Measurements from ENCODE around the gene RELN.
"Not testable (repeated sequence)": the region's sequence is repeated elsewhere in the genome, so short reads cannot be mapped to it uniquely, and the experiment has no call there.

Gene RELN

DNA sequence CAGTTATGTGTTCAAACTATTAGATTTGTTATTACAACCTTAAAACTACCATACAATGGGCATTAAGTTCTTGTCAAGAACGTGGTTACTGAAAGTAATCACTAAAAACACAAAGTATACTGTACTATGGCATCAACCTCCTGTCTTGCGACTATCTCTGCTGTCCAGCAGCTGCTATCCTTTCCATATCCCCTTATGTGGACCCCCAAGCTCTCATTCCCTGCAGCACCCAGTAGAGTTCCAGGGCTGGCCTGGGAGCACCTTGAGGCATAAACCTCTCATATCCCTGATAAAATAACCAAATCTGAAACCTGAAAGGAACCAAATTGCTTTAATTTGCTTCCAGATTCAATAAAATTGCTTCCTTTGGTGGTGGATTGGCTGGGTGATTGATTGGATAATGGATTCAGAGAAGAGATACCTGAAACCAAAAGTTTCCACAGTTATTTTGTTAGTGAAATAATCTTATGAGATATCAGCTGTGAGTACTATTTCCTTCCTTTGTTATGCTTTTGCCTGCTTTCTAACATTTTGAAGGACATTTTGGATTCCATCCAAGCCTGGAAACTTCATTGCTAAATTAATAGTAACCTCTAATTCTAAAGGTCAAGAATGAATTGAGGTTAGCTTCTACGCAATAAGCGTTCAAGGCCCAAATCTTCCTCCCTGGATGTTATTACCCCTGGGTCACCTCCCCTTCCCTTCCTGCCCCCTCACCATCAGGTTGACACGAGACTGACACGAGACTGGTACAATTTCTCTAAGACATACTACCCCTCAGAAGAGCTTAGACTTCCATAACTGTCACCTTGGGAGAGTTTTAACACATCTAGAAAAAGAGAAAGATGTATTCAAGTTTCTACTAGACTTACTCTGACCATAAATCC lies 48.8 kb downstream of the RELN start:
- no peak for DNase-seq

DNA sequence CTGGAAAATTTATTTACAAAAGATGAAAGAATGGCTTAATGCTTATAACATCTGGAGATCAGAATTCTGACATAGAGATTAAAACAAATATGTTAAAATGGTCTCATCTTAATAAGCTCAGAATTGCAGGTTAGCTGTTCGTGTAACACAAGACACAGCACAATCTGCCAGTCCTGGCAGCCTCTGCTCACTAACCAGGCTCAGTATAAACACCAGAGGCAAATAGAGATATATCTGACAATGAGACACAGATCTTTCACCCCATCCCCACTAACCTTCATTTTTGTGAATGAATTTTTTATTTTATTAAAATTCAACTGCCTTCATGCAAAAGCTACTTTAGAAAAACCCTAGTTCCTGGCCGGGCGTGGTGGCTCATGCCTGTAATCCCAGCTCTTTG lies 51.8 kb downstream of the RELN start:
- DNase-seq = no peak

DNA sequence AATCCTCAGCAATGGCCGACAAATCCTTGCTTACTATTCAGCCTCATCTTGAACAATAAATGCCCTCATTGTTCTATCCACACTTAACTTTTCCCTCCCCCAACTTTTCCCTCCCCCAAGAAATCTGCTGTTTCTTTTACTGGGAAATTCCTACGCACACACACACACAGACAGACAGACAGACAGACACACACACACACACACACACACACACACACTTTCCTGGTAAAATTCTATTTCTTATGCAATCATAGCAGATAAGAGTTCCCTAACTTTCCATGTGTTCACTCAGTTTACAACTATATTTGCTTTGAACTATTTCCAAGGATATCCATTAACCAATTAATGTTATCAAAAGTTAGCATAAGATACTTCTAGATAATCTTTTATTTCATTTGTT lies 52.9 kb downstream of the RELN start:
- no peak for DNase-seq

DNA sequence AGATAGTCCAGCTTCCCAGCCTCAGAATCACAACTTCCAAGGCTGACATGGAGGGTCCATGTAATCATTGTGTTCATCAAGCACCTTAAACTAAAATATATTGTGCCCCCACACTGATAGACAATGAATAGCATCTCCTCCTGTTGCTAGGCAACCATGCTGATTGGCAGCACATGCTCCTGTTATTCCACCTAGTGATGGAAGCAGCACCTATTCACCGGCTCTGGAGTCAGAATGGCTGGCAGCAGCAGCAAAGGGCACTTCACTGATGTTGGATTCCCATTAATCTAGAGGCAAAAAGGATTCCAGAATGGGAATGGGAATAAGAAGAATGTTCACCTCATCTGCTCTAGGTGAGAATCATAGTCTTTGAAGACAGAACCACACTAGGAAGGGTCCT lies 55.0 kb downstream of the RELN start:
- DNase-seq = no peak

DNA sequence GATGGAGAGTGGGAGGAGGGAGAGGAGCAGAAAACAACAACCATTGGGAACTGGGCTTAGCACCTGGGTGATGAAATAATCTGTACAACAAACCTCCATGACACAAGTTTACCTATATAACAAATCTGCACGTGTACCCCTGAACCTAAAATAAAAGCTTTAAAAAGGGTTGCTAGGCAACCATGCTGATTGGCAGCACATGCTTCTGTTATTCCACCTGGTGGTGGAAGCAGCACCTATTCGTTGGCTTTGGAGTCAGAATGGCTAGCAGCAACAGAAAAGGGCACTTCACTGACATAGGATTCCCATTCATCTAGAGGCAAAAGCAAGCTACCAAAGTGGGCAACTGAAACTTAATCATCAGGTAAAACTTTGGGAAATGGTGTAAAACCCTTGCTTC lies 57.1 kb downstream of the RELN start:
- no peak for DNase-seq

DNA sequence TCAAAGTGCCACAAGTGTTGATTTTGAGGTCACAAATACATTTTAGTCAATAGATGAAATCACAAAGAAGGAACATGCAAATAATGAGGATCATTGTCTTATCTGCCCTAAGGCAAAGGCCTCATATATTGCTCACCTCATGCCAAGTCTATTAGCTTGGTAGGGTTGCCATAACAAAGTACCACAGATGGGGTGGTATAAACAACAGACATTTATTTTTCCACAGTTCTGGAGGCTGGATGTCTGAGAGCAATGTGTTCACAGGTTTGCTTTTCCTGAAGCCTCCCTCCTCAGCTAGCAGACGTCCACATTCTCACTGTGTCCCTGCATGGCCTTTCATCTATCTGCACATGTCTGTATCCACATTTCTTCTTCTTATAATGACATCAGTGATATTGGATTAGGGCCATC lies 59.6 kb downstream of the RELN start:
- DNase-seq = no peak

DNA sequence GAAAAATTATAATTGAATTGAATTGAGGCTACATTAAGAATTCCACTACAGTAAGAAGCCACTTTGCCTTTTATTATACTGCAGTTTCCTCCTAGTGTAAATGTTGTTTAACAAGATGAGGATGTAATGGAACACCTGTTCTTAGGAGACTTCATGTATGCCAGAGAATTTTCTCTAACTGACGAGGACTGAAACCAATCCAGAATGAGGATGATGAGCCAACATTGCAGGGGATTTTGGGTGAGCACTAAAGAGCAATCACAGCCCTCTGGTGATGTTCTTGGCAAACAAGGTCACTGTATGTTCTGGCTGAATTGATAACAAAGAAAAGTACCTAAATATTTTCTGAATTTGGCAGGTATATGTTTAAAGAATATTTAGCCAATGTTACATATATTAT lies 60.9 kb downstream of the RELN start:
- no peak for DNase-seq

DNA sequence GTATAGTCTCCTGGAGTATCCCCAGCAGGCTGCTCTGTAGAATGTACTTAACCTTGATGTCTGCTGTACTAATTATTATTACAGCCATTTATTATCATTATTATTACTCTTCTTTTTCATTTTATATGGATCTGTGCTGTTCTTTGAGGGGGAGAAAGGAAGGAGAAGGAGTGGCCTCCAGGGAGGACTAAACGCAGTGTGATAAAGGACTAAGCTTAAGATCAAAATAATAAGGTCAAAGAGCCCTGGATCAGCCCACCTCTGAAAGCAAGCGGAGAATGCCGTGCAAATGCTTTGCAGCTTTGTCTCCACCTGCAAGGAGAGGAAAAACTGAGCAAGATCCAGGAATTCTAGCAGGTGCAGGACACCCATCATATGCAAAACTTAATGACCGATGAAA lies 65.3 kb downstream of the RELN start:
- DNase-seq = no peak

DNA sequence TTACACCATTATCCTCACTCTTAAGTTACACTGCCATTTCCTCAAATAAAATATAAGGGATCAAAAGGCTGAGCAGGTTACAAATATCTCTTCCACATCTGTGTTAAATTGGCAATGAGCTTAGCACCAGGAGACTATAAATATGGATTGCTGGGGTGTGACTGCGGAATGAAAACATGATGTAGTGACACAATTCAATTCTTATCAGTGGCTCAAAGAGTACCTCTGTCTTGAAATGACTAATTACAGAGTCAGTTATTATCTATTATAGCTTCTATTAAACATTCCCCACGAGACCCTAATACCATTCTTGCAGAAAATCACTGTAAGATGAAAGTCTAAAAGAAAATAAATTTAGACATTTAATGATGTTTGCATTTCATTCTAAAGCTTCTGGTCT lies 67.1 kb downstream of the RELN start:
- DNase-seq = no peak

DNA sequence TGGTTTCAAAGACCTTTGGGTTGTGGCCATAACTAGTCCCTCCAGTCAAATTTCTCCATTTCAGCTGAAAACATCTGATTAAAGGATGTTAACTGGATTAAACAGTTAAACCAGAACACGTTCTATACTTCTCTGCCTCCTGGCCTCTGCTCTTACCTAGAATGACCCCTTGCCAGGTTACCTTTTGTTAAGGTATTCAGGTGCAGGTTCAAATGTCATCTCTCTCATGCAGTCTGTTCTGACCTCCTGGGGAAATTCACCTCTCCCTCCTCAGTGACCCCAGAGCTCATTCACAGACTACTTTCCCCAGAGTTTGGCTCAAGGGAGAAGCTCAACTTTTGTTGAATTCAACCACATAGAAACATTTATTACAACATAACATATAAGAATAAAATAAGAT lies 67.8 kb downstream of the RELN start:
- no peak for DNase-seq

DNA sequence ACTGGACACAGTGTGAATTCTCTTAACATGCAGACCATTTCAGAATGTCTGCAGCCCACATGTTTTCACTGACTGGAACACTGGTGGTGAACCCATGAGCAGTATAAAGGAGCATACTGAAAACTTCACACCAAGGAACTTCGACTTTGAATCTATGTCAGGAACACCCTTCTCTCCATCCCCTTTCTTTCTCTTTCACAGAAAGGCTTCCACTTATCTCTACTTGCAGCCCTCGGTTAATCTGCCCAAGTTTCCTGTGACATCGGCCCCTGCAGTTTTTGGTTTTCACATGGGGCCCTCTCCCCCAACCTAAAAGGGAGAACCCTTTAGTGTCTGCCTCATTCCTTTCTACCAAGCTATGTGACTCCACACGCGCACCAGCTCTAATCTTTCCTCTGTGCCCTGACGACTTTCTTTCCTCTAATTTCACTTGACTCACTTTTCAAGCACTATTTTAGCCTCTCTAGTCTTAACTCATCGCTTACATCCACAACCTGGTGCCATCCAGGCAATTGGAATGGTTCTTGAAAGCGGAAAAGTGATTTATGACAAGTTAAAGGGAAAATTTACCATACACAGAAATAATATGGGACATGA lies 70.1 kb downstream of the RELN start:
- no peak for DNase-seq

DNA sequence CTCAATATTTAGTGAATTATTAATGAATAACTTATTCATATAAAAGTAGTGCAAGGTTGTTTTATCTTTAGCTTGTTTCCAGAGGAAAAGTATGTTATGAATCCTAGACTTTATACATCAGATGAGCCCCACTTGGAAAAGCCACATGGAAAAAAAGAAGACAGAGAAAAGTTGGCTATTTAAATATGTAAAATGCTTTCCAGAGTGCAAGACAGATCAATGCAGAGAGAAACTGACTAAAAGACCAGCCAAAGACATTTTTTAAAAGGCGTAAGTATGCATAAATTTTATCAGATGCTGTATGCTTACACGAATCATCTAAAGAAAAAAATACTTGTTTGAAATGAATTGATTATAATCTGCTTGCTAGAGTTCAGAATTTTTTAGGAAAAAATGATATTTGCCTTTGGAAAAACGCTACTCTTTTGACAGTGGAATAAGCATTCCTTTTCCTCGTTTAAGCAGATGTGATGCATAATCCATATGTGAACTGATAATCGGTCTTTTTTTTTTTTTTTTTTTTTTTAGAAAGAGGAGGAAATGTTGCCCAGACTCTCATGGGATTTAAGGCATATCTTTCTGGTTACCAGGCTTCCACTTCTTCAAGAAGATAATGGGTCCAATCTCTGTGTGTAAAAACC lies 70.7 kb downstream of the RELN start:
- DNase-seq = no peak

DNA sequence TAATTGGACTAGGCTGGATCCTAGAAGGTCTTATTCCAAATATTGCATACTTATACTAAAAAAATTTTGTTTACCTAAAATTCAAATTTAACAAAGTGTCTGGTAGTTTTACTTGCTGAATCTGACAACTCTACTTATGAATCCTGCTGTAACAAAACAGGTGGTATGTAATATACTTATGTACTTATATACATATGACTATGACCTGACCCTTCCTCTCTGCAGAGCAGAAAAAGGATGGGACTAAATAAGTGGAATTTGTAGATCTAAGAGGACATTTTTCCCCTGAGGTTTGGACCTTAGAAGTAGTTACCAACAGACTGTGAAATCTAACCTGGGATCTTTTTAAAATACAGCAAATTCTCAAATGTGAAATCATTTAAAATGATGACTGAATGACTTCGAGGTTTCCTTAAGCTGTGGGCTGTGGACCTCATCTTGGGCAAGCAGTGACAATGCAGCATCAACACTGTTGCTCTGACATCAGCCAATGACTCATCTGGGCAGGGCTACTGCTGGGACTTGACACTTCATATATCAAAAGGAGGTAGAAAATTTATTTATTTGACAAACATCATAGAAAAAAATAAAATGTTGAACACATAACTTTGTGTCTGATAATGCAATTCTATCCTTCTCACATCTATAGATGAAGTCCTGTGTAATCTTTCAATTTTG lies 73.6 kb downstream of the RELN start:
- DNase-seq = no peak

DNA sequence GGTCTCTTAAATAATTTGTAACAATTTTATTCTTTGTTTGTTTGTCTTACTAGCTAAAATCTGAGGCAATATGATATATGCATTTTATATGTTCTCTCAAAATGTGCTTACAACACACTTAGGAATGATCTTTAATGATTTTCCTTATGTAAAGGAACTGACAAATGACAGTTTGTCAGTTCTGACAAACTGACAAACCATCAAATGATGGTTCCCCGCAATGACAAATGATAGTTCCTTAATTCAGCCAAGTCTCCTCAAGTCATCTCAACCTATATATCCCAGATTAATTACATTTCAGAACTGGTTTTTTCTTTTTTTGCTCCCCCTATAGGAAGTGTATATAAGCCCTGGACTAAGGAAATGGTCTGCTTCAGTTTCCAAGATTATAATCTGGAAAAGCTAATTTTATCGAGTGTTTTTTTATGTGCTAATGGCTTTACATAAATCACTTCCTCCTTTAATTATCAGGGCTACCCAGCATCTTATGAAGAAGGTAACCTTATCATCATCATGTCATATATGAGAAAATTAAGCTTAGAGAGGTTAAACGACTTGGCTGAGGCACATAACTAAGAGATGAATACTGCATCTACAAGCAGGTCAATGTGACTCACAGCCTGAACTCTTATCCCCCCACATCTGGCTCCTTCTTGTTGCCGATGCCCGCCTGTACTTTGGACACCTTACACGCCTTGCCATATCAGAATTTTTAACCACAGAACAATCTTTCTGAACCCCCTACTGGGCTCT lies 75.1 kb downstream of the RELN start:
- DNase-seq = peak; percentile 65

DNA sequence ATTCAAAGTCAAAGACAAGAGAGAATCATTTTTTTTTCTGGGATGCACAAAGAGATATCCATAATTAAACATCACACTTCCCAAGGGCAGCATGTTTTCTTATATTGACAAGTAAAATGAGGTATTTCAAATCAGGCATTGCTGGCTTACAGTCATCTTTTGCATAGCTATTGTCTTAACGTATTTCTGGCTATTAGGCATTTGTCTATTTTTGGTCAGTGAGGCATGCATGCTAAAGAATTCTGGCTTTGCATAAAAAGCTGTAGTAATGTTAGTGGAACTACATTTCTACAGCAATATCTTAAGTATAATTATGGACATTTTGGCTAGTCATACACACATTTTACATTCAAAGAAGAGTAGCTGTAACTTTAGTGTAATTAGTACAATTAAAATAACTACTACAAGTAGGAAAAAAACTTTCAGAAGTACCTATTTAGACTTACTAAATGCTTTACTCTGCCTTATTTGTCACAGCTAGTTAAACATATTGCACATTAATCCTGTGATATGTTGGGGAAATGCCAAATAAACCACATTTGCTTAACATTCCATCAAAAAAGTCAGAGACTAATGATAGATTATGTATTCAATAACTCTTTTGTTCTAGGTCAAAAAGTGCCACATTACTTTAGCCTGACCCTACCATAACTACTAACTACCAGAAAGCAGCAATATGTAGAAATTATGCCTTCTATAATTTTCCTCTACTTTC lies 76.4 kb downstream of the RELN start:
- DNase-seq = no peak

DNA sequence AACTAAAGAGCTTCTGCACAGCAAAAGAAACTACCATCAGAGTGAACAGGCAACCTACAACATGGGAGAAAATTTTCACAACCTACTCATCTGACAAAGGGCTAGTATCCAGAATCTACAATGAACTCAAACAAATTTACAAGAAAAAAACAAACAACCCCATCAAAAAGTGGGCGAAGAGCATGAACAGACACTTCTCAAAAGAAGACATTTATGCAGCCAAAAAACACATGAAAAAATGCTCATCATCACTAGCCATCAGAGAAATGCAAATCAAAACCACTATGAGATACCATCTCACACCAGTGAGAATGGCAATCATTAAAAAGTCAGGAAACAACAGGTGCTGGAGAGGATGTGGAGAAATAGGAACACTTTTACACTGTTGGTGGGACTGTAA lies 78.4 kb downstream of the RELN start:
- not testable (repeated sequence) for DNase-seq

DNA sequence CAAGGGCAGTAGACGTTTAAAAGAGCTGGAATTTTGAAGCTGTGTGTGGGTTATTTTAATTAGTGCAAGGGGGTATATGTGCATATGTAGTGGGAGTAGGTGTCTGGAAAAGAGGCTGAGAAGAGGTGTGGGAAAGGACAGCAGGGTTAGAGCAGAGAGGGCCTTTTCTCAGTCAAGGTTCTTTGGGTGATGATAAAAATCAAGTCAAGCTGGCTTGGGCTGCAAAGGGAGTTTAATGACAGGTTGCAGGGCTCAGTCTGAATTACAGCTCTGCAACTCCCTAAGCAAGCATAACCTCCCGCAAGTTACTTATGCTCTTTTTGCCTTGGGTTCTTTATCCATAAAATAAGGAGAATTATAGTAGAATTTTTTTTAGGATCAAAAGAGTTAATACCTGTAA lies 83.5 kb downstream of the RELN start:
- DNase-seq = no peak

DNA sequence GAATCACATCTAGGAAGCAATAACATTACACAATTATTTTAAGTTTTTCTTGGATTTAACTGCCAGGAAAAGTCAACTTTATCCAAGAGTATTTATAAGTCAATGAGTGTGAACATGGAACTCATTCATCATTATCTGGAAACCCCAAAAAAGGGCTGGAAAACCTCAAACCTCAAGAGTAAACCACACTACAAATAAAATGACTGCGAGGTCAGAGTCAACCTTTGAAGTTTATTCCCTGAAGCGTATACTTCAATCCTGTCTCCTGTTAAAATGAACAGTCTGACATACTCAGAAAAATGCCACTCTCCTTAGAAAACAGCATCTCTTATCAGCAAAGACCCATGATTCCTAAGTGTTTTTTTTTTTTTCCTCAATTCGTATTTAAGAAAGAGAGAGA lies 86.5 kb downstream of the RELN start:
- DNase-seq = no peak

DNA sequence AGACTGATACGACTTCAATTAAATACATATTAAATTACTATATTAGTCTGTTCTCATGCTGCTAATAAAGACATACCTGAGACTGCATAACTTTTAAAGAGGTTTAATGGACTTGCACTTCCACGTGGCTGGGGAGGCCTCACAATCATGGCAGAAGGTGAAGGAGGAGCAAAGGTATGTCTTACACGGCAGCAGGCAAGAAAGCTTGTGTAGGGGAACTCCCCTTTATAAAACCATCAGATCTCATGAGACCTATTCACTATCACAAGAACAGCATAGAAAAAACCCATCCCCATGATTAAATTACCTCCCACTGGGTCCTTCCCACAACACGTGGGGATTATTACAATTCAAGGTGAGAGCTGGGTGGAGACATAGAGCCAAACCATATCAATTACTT lies 92.6 kb downstream of the RELN start:
- DNase-seq = not testable (repeated sequence)

DNA sequence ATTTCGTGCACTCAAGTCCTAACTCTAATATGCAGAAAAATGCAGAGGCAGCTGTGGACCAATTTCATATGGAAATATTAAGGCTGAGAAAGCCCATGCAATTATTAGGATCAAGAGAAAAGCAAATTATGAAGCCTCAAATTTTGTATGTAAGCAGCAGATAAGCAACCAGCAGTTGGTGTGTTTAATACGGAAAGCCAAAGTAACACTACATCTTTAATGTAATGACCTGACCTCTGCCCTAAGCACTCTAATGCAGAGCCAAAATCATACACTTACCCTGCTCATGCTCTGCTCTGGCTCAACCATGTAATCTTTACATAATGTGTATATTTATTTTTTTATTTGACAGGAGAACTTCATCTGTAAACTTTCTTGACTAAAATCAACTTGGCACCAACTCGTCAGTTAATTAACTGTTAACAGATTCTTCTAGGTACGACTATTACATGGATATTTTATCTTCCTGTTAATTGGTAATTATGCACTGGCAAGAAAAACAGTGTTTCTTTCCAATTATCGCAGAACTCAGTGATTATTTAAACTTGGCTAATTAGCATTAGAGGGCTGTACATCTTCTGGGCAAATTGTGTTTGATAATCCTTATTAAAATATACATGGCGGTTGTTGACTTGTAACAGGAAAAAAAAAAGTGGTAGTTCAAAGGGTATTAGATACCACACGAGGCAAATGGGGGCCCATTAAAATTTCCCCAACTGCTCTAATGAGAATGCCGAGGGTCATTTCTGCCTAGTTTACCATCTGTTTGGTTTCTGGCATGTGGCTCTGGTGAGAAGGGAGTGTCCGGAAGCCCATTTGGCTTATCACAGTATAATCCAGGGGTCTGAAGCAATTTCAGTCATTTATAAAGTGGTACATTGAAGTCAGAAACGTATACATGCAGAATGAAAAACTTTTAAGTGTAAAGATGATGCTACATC lies 94.5 kb downstream of the RELN start:
- DNase-seq = no peak

DNA sequence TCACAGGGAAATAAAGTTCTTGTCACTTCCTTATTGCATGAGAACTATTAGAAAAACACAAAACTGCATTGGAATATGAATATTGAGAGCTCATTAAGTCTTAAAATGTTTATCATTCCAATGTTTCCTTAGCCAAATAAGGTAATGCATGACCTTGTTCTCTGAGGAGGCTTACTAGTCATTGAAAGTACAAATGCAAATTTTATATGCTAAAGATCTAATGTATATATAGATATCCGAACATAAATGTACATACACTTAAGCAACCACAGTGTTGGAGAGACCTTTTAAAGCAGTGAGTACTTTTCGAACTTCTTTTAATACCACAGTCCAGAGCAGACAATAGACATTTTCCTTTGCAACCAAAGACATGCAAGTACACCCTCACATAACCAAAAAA lies 96.1 kb downstream of the RELN start:
- no peak for DNase-seq

Measured in NCI-H226 (cell line).